HG02884 (cell line): Measurements from ENCODE around the gene TET2.

ENCODE experiments used
- ATAC-seq: cut with Tn5 transposase; IDR thresholded peaks from one replicate; pipeline ENCODE4 v1.9.1; 2021; ENCODE audit warnings: mild to moderate bottlenecking, moderate library complexity; ENCODE audit not compliant: unreplicated experiment

The TET2 gene

GRCh38 chr4:105140684-105141490 lies 5.8 kb upstream of the TET2 start:
- ATAC-seq: no peak

- peak; percentile 0 for ATAC-seq
These were observed 1.3 kb upstream of the TET2 start for GRCh38 chr4:105145156-105145902.

DNA sequence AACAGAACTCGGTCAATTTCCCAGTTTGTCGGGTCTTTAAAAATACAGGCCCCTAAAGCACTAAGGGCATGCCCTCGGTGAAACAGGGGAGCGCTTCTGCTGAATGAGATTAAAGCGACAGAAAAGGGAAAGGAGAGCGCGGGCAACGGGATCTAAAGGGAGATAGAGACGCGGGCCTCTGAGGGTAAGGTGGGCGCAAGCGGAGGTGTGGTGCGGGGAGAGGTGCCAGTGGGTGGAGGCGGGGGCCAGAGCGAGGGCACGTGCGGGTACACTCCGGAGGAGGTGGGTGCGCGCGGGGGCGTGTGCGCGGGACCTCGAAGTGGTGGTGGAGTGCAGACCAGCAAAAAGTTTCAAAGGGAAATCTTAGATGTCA lies 787 bp upstream of the TET2 start:
- ATAC-seq: peak; percentile 14

GRCh38 chr4:105147016-105147552 lies 408 bp downstream of the TET2 start:
- ATAC-seq: peak; percentile 2

DNA sequence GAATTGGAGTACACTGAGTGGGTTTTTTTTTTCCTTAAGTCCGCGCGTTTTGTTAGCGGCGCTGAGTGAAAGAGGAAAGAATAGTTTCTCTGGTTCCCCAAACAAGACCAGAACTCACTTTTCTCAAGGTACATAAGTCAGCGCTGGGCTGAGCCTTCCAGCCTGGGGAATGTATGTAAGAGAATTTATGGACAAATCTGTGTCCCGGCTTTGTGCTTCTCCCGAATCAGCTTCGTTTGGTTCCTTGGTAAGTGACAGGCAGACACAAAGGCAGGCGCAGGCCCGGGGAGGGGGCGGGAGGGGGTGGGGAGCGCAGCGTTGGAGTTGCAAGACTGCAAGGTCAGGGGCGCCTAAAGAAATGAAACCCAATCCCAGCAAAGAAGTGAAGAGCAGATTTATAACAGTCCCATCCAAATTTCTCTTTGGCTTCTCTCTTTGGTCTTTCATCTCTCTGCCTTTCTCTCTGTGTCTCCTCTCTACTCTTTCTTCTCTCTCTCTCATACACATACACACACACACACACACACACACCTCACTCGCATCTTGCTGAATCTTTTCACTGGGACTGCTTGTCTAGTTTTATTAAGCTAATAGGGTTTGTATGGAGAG lies 981 bp downstream of the TET2 start:
- ATAC-seq: no peak

DNA sequence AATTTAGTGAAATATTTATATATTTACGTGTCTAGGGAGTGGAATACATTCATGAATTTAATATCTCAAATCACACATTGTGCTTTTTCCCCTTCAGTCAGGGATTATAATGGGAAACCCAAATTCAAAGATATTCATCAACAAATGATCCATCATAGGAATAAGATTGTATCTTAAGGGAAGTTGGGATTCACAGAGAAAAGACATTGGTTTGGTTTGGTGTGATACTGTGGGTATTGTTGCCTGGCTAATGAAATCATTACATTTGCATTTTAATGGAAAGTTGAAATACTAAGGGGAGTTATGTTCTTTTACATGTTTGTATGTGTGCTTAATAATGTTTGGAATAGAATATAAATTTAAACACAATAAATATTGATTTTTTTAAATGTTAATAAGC lies 1.7 kb downstream of the TET2 start:
- ATAC-seq: no peak

- ATAC-seq: no peak
These were observed 2.1 kb downstream of the TET2 start for GRCh38 chr4:105148776-105149175.

DNA sequence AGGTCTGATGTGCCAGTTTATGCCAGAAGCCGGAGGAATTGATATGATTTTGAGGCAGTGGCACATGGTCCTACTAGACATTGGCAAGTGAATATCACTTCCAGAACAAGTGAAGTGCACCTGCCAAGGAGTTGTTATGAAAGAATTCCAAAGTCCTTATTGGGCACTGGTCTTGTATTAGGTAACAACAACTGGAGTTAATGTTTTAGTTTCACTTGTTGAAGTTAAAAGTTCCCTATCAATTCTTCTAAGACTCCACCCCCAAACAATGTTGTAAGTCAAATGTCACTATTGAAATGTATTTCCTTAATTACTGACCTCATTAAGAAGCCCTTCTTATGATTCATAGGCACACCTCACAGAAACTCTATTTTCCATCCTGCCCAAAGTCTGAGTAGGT lies 3.1 kb downstream of the TET2 start:
- no peak for ATAC-seq

DNA sequence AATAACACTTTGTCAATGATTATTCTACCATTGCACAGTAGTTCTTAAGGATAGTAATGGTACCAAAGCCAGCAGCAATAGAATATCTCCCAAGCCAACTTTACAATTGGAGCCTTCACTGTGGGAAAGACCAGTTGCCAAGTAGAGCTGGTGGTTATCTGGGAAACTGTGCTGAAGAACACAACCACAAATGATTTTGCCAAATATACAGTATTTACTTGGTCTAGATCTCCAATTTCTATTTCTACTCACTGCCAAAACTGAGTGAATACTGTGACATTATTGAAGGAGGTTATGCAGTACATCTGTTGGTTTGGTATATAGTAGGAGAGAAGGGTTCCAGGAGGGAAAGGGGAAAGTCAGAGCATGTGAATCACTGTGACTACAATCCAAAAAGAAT lies 3.8 kb downstream of the TET2 start:
- ATAC-seq: no peak

DNA sequence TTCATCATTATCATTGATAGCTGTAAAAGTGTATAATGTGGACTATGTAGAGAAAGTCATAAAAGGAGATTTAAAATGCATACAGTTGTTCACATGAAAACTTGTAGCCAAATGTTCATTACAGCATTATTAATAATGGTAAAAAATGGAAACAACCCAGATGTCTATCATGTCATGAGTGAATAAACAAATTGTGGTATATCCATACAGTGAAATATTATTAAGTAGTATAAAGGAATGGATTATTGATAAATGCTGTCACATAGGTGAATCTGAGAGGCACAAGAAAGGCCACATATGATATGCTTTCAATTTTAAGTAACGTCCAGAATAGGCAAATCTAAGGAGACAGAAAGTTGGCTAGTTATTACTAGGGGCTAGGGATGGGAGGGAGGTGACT lies 7.1 kb downstream of the TET2 start:
- ATAC-seq: no peak

GRCh38 chr4:105154576-105154975 lies 7.9 kb downstream of the TET2 start:
- ATAC-seq: no peak

GRCh38 chr4:105155426-105155825 lies 8.8 kb downstream of the TET2 start:
- ATAC-seq: no peak

DNA sequence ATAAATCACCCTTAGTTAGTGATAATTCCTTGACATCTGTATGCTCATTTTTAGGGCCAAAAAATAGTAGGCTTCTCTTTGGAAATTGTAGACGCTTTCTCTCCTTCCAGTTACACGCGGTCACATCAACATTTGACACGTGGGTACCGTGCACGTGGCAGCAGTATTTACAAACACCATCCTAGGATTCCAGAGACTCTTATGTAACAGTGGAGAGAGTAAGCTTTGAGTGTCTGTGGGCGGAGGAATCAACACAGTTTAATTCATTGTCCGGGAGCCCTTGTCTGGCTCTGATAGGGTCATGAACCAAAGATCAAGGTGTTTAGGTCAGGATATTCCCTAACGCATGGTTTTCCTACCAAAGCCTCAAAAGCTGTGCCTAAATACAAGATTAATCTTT lies 12.2 kb downstream of the TET2 start:
- ATAC-seq: no peak

GRCh38 chr4:105162123-105162796 lies 15.6 kb downstream of the TET2 start:
- ATAC-seq: no peak

GRCh38 chr4:105164548-105164947 lies 17.9 kb downstream of the TET2 start:
- ATAC-seq: no peak

DNA sequence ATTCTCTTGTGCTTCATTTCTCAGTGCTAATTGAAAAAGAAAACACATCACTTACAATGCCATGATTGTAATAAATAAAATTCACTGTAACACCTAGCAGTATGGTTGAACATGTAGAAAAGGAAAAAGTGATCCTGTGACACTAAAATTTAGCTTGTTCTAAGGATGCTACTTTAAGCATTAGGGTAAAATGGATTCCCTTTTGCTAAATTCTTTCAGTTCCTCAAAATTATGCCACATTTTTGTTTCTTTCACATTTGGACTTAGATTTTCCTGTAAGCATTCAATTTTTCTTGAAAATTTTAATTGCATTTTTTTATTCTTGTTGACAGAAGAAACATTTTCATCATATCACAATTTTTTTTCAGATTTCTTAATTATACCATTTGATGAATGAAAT lies 19.4 kb downstream of the TET2 start:
- ATAC-seq: no peak

DNA sequence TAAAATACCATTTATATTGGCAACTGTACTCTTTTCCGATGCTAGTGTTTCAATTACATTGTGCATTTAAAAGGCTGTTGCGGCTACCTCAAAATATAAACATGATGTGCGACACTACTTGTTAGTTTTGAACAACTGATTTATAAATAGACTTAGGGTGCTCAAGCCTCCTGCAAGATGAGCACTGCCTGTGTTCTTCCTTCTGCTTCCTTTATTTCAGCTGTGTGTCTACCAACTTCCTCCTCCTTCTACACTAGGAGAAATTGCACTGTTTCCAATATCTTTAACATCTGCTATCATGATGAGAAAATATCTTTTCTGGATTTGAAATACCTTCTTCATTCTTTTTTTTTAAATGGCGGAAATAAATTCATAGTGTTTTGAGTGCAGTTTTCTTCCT lies 24.0 kb downstream of the TET2 start:
- no peak for ATAC-seq

DNA sequence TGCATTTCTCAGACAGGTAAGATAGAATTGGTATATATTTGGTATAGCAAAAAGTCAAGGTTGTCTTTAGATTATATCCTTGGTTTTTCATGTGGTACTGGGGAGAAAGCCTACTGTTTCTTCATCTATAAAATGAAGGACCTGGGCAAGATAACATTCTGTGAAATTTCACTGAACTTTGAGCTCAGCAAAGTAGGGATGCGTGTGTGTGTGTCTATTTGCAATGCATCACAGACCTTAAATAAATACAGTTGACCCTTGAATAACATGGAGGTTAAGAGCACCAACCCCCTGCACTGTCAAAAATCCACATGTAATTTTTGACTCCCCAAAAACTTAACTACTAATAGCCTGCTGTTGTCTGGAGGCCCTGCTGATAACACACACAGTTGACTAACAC lies 25.2 kb downstream of the TET2 start:
- ATAC-seq: no peak

DNA sequence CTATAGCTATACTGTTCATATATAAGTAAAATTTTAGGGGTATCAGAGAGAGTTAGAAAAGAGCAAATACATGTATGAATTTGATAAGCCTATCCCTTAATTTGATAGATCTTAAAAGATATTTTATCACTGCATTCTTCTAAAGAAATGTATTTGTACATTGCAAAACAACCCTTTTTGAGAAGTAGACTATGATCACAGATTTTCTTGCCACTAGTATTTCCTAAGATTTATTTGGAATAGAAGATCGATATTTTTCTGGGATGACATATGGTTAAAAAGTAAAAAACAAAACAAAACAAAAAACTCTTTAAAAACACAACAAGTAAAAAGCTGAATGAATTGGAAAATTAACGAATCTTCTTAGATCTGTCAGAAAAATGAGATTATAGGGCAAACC lies 27.4 kb downstream of the TET2 start:
- ATAC-seq: no peak

DNA sequence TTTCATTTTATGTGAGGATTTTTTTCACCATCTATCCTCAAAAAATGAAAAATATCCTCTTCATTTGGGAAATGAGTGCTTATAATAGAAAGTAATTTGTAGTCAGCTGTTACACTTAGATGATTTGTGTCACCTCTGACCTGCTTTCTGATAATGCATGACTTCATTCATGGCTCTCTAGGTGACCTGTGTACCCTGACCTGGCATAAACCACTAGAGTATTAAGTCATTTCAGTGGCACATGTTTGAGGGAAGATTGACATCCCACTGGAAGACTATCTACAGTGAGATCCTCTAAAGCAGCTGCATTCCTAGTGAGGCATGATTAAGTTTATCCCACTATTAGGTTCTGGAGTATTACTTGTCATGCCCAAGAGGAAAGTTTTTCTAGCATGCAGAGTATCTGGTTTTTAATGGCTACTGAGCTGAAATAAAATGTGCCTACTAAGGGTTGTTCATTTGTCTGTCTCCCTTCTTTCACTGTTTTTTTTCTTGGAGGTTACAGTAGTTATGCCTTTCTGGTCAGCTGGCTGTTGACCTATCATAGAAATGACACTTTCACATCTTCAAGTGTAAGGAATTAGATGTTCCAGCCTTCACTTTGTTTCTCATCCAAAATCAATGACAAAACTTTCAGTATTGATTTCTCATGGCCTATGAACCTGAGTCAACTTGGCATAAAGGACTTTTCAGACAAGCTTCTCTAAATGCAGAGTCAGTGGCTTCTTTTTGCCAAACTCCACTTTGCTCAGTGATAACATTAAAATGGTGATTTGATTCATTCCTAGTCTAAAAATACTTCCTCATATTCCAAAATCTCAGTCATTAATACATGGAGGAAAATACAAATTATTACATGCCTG lies 33.1 kb downstream of the TET2 start:
- no peak for ATAC-seq
